ENCODE results near the gene NEDD9.

Gene NEDD9

GRCh38 chr6:11210386-11211138 is 21.9 kb downstream of the NEDD9 start:
- H4K20me1 ChIP-seq (ENCODE audit: insufficient read depth, low read length) = peaks cover 36% of the 10 kb centered on the region

DNA sequence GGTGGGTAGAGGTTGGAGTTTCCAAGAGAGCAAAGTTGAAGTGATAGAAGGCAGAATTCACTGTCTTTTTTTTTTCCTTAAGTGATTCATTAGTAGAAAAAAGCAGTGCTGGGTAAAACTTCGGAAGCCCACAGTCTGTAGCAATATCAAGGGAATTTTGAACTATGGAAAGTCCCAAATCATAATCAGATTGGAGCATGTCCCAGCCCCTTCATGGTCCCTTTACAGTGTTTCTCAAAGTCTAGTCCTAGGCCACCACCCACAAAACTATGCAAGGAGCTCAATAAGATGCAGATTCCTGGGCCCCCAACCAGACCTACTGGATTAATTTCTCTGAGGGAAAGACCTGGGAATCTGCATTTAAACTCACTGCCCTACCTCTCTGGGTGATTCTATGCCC is 22.6 kb downstream of the NEDD9 start:
- TF ChIP-seq, protein P1, sequence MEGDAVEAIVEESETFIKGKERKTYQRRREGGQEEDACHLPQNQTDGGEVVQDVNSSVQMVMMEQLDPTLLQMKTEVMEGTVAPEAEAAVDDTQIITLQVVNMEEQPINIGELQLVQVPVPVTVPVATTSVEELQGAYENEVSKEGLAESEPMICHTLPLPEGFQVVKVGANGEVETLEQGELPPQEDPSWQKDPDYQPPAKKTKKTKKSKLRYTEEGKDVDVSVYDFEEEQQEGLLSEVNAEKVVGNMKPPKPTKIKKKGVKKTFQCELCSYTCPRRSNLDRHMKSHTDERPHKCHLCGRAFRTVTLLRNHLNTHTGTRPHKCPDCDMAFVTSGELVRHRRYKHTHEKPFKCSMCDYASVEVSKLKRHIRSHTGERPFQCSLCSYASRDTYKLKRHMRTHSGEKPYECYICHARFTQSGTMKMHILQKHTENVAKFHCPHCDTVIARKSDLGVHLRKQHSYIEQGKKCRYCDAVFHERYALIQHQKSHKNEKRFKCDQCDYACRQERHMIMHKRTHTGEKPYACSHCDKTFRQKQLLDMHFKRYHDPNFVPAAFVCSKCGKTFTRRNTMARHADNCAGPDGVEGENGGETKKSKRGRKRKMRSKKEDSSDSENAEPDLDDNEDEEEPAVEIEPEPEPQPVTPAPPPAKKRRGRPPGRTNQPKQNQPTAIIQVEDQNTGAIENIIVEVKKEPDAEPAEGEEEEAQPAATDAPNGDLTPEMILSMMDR (IDR thresholded peaks at IDR 0.05; ENCODE audit: low read depth, low read length) = no peak
- no peak overlapping the region for H3K4me3 ChIP-seq (ENCODE audit: low read length)
- H3K9me3 ChIP-seq (ENCODE audit: insufficient read depth, low read length) = no peaks in the 10 kb centered on the region
- H2AFZ ChIP-seq (ENCODE audit: low read depth, low read length) = no peak overlapping the region
- no peak overlapping the region for H3K27ac ChIP-seq (ENCODE audit: low read length)
- H3K4me2 ChIP-seq (ENCODE audit: low read length) = no peak overlapping the region
- no peaks in the 10 kb centered on the region for H3K27me3 ChIP-seq (ENCODE audit: low read depth, low read length)
- H3K36me3 ChIP-seq (replicated peaks; ENCODE audit: low read depth, low read length) = peaks cover 68% of the 10 kb centered on the region
- peaks cover 37% of the 10 kb centered on the region for H3K79me2 ChIP-seq (ENCODE audit: low read length)
- no peak overlapping the region for H3K9ac ChIP-seq (ENCODE audit: low read length)
- peaks cover 29% of the 10 kb centered on the region for H4K20me1 ChIP-seq (ENCODE audit: insufficient read depth, low read length)
- H3K4me1 ChIP-seq (ENCODE audit: low read length) = peaks cover 23% of the 10 kb centered on the region

More at GRCh38 chr6:11210386-11211138, 21.9 kb downstream of the NEDD9 start:
- peaks cover 68% of the 10 kb centered on the region for H3K36me3 ChIP-seq (replicated peaks; ENCODE audit: low read depth, low read length)
- no peak overlapping the region for H3K9ac ChIP-seq (ENCODE audit: low read length)
- peaks cover 23% of the 10 kb centered on the region for H3K4me1 ChIP-seq (ENCODE audit: low read length)
- H3K27me3 ChIP-seq (ENCODE audit: low read depth, low read length) = no peaks in the 10 kb centered on the region
- H3K79me2 ChIP-seq (ENCODE audit: low read length) = peaks cover 40% of the 10 kb centered on the region
- TF ChIP-seq, protein P1 (IDR thresholded peaks at IDR 0.05; ENCODE audit: low read depth, low read length) = no peak
- no peak for TF ChIP-seq EZH2phosphoT487 (IDR thresholded peaks at IDR 0.05; ENCODE audit: low read depth)
- no peak overlapping the region for H3K4me3 ChIP-seq (ENCODE audit: low read length)
- H2AFZ ChIP-seq (ENCODE audit: low read depth, low read length) = no peak overlapping the region
- no peak overlapping the region for H3K27ac ChIP-seq (ENCODE audit: low read length)
- no peak overlapping the region for H3K4me2 ChIP-seq (ENCODE audit: low read length)
- no peaks in the 10 kb centered on the region for H3K9me3 ChIP-seq (ENCODE audit: insufficient read depth, low read length)

DNA sequence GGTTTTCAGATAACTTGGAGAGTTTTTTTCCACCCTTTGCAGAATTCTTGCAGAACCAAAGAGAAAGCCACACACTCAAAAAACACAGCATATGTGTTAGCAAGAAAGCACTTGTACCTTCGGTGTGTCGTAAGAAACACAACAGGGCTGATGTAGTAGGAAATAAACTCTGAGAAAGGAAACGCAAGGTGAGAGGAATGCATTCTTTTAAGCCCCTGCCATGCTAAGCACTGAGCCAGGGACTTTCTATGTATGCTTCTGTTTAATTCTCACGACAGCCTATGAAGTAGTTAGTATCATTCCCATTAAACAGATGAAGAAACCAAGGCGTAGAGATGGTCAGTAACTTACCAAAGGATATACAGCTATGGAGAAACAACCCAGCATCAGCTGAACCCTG is 23.1 kb downstream of the NEDD9 start:
- H3K9me3 ChIP-seq (ENCODE audit: insufficient read depth, low read length) = no peaks in the 10 kb centered on the region
- H3K27me3 ChIP-seq (ENCODE audit: low read depth, low read length) = no peaks in the 10 kb centered on the region
- H3K36me3 ChIP-seq (replicated peaks; ENCODE audit: low read depth, low read length) = peaks cover 66% of the 10 kb centered on the region
- H4K20me1 ChIP-seq (ENCODE audit: insufficient read depth, low read length) = peaks cover 25% of the 10 kb centered on the region
- no peak overlapping the region for H3K4me3 ChIP-seq (ENCODE audit: low read length)
- no peak overlapping the region for H3K9ac ChIP-seq (ENCODE audit: low read length)
- no peak overlapping the region for H2AFZ ChIP-seq (ENCODE audit: low read depth, low read length)
- peaks cover 23% of the 10 kb centered on the region for H3K4me1 ChIP-seq (ENCODE audit: low read length)
- no peak overlapping the region for H3K27ac ChIP-seq (ENCODE audit: low read length)
- peaks cover 35% of the 10 kb centered on the region for H3K79me2 ChIP-seq (ENCODE audit: low read length)
- no peak overlapping the region for H3K4me2 ChIP-seq (ENCODE audit: low read length)
- TF ChIP-seq, protein P1 (IDR thresholded peaks at IDR 0.05; ENCODE audit: low read depth, low read length) = no peak
- no peak for TF ChIP-seq EZH2phosphoT487 (IDR thresholded peaks at IDR 0.05; ENCODE audit: low read depth)

DNA sequence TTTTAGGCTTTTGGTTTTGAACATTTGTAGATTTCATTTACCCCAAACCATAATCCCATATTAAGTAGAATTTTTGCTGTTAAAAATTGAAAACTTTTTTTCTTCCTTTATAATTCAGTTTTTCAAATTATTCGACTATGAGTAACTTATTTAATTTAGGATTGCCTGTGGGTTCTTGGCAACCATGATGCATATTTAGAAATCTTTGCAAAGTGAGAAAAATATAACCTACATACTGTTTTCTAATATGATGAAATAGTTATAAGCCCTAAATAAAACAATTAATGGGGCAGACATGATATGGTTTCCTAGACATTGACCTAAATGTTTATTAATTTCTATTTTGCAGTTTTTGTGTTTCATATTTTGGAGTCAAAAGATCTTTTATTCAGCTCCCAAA is 23.6 kb downstream of the NEDD9 start:
- Histone ChIP-seq H4K20me1 (ENCODE audit: insufficient read depth, low read length) (peaks cover 25% of the 10 kb centered on the region), H3K27me3 (ENCODE audit: low read depth, low read length) (no peaks in the 10 kb centered on the region), H3K4me1 (ENCODE audit: low read length) (peaks cover 23% of the 10 kb centered on the region), H3K79me2 (ENCODE audit: low read length) (peaks cover 35% of the 10 kb centered on the region), H3K9ac (ENCODE audit: low read length) (no peak overlapping the region), H3K4me3 (ENCODE audit: low read length) (no peak overlapping the region), H3K4me2 (ENCODE audit: low read length) (no peak overlapping the region), H3K27ac (ENCODE audit: low read length) (no peak overlapping the region), H3K36me3 (replicated peaks; ENCODE audit: low read depth, low read length) (peaks cover 66% of the 10 kb centered on the region), H3K9me3 (ENCODE audit: insufficient read depth, low read length) (no peaks in the 10 kb centered on the region), H2AFZ (ENCODE audit: low read depth, low read length) (no peak overlapping the region)
- TF ChIP-seq, protein P1 (IDR thresholded peaks at IDR 0.05; ENCODE audit: low read depth, low read length) = no peak
- no peak for TF ChIP-seq EZH2phosphoT487 (IDR thresholded peaks at IDR 0.05; ENCODE audit: low read depth)
